Measurements from ENCODE around the gene TUBB4B. TPM values are rescaled to one million over a fixed set of nuclear protein-coding genes. Genes with fewer than 3 reads are reported as not detected.
A peak's percentile ranks its signal among the peaks of the same experiment; 100 is the strongest.

Gene TUBB4B
- total RNA-seq, 5 donors from 2014 or later (not counting 1 experiment from before 2014, with no cell fraction given), result 50.6 to 118 (median 95.3) TPM

GRCh38 chr9:137269231-137269772 is 28.2 kb downstream of the TUBB4B start:
- no peak overlapping the region for H3K27ac ChIP-seq (ENCODE audit: low read length)
- peaks cover 21% of the 10 kb centered on the region for H3K36me3 Mint-ChIP-seq
- POLR2A ChIA-PET, result no interaction called here

GRCh38 chr9:137270929-137271695 is 30.0 kb downstream of the TUBB4B start:
- Histone ChIP-seq H3K4me1 (ENCODE audit: control insufficient read depth in 1 of 2, extremely low read depth in 1 of 2, insufficient read depth in 2 of 2, low read length in 2 of 2) (peaks cover 11 to 24% of the 10 kb centered on the region in 2 experiments), H3K36me3 (ENCODE audit: control insufficient read depth in 2 of 2, extremely low read depth in 1 of 2, insufficient read depth in 1 of 2, low read length in 1 of 2) (peaks cover 26 to 48% of the 10 kb centered on the region in 2 donors), H3K4me3 (ENCODE audit: control insufficient read depth in 1 of 2, extremely low read depth in 1 of 2, low read length in 1 of 2) (no peak overlapping the region), H3K27ac (ENCODE audit: low read length) (no peak overlapping the region), H3K27me3 (replicated peaks in 1 of 2; ENCODE audit: control insufficient read depth in 2 of 2, extremely low read depth in 1 of 2, insufficient read depth in 2 of 2, low read length in 1 of 2) (peaks cover 0 to 8% of the 10 kb centered on the region in 2 experiments), H3K9me3 (no peaks in the 10 kb centered on the region)
- H3K4me1 Mint-ChIP-seq, result peaks cover 22 to 33% (median 31%) of the 10 kb centered on the region in 3 donors
- H3K36me3 Mint-ChIP-seq, result peaks cover 20% of the 10 kb centered on the region
- H3K9me3 Mint-ChIP-seq, result no peaks in the 10 kb centered on the region
- POLR2A ChIA-PET, result interaction anchor here in 1 of 2 donors (0.6 kb wide), 1 partner anchor 533 kb away, joined by 3 read pairs; no protein-coding TSS in a partner anchor
- H3K27me3 Mint-ChIP-seq, result peaks cover 0 to 8% of the 10 kb centered on the region in 2 donors
- peak overlapping the region in 2 of 3 donors; percentile 5 to 49 for H3K4me3 Mint-ChIP-seq
- DNase-seq (peak in 14 of 35 experiments; percentile 18 to 57 (median 36)), ATAC-seq (replicated peaks in 1 of 4) (peak; percentile 41 to 90 (median 68))
- peak overlapping the region; percentile 1 to 41 for H3K27ac Mint-ChIP-seq
- CTCF ChIA-PET, result interaction anchor here in 1 of 2 donors (0.6 kb wide), 1 partner anchor 185 kb away, joined by 8 read pairs; no protein-coding TSS in a partner anchor
- WGBS (ENCODE audit: insufficient coverage), result 62% methylated on average over 26 of the region's 32 CpGs

More at GRCh38 chr9:137269231-137269772, 28.2 kb downstream of the TUBB4B start:
- WGBS (ENCODE audit: insufficient coverage), result 89% methylated on average over 17 of the region's 17 CpGs
- no peak for DNase-seq
- Histone ChIP-seq H3K36me3 (ENCODE audit: control insufficient read depth in 2 of 2, extremely low read depth in 1 of 2, insufficient read depth in 1 of 2, low read length in 1 of 2) (peaks cover 29 to 57% of the 10 kb centered on the region in 2 donors), H3K4me1 (ENCODE audit: control insufficient read depth in 1 of 2, extremely low read depth in 1 of 2, insufficient read depth in 2 of 2, low read length in 2 of 2) (peaks cover 11 to 26% of the 10 kb centered on the region in 2 experiments), H3K9me3 (no peaks in the 10 kb centered on the region), H3K4me3 (ENCODE audit: control insufficient read depth in 1 of 2, extremely low read depth in 1 of 2, low read length in 1 of 2) (no peak overlapping the region), H3K27me3 (replicated peaks in 1 of 2; ENCODE audit: control insufficient read depth in 2 of 2, extremely low read depth in 1 of 2, insufficient read depth in 2 of 2, low read length in 1 of 2) (peaks cover 0 to 3% of the 10 kb centered on the region in 2 experiments)
- H3K27me3 Mint-ChIP-seq, result no peaks in the 10 kb centered on the region
- peaks cover 19 to 24% (median 19%) of the 10 kb centered on the region in 3 donors for H3K4me1 Mint-ChIP-seq
- no peak overlapping the region for H3K4me3 Mint-ChIP-seq
- no peaks in the 10 kb centered on the region for H3K9me3 Mint-ChIP-seq
- no peak for ATAC-seq (replicated peaks in 1 of 4)
- CTCF ChIA-PET, result no interaction called here
- H3K27ac Mint-ChIP-seq, result no peak overlapping the region

GRCh38 chr9:137271696-137272076 is 30.6 kb downstream of the TUBB4B start:
- whole genome bisulfite sequencing (ENCODE audit: insufficient coverage), result 16% methylated on average over 3 of the region's 3 CpGs
- Mint-ChIP-seq H3K36me3 (peaks cover 20% of the 10 kb centered on the region), H3K27ac (peak overlapping the region in 1 of 2 donors; percentile 41), H3K4me3 (peak overlapping the region in 2 of 3 donors; percentile 5 to 49), H3K4me1 (peaks cover 23 to 35% (median 32%) of the 10 kb centered on the region in 3 donors), H3K27me3 (peaks cover 0 to 10% of the 10 kb centered on the region in 2 donors), H3K9me3 (no peaks in the 10 kb centered on the region)
- Histone ChIP-seq H3K4me3 (ENCODE audit: control insufficient read depth in 1 of 2, extremely low read depth in 1 of 2, low read length in 1 of 2) (no peak overlapping the region), H3K27ac (ENCODE audit: low read length) (no peak overlapping the region), H3K27me3 (replicated peaks in 1 of 2; ENCODE audit: control insufficient read depth in 2 of 2, extremely low read depth in 1 of 2, insufficient read depth in 2 of 2, low read length in 1 of 2) (peaks cover 0 to 14% of the 10 kb centered on the region in 2 experiments), H3K4me1 (ENCODE audit: control insufficient read depth in 1 of 2, extremely low read depth in 1 of 2, insufficient read depth in 2 of 2, low read length in 2 of 2) (peaks cover 11 to 23% of the 10 kb centered on the region in 2 experiments), H3K36me3 (ENCODE audit: control insufficient read depth in 2 of 2, extremely low read depth in 1 of 2, insufficient read depth in 1 of 2, low read length in 1 of 2) (peaks cover 22 to 43% of the 10 kb centered on the region in 2 donors), H3K9me3 (no peaks in the 10 kb centered on the region)
- ATAC-seq (replicated peaks in 1 of 4) (no peak), DNase-seq (no peak)
- CTCF ChIA-PET, result interaction anchor here in 1 of 2 donors (0.6 kb wide), 1 partner anchor 186 kb away, joined by 8 read pairs; no protein-coding TSS in a partner anchor
- POLR2A ChIA-PET, result interaction anchor here in 1 of 2 donors (0.6 kb wide), 1 partner anchor 534 kb away, joined by 3 read pairs; no protein-coding TSS in a partner anchor

- CTCF ChIA-PET, result no interaction called here
- ATAC-seq (replicated peaks in 1 of 4) (no peak), DNase-seq (no peak)
- H3K4me1 ChIP-seq (ENCODE audit: control insufficient read depth in 1 of 2, extremely low read depth in 1 of 2, insufficient read depth in 2 of 2, low read length in 2 of 2), result peaks cover 14 to 29% of the 10 kb centered on the region in 2 experiments
- no peaks in the 10 kb centered on the region for H3K9me3 ChIP-seq
- Mint-ChIP-seq H3K27me3 (peaks cover 0 to 13% of the 10 kb centered on the region in 2 donors), H3K4me1 (peaks cover 29 to 43% (median 37%) of the 10 kb centered on the region in 3 donors), H3K4me3 (no peak overlapping the region), H3K36me3 (peaks cover 20% of the 10 kb centered on the region), H3K9me3 (no peaks in the 10 kb centered on the region), H3K27ac (no peak overlapping the region)
- peaks cover 22 to 35% of the 10 kb centered on the region in 2 donors for H3K36me3 ChIP-seq (ENCODE audit: control insufficient read depth in 2 of 2, extremely low read depth in 1 of 2, insufficient read depth in 1 of 2, low read length in 1 of 2)
- peaks cover 0 to 22% of the 10 kb centered on the region in 2 experiments for H3K27me3 ChIP-seq (replicated peaks in 1 of 2; ENCODE audit: control insufficient read depth in 2 of 2, extremely low read depth in 1 of 2, insufficient read depth in 2 of 2, low read length in 1 of 2)
- POLR2A ChIA-PET, result no interaction called here
- WGBS (ENCODE audit: insufficient coverage), result 93% methylated on average over 37 of the region's 39 CpGs
- no peak overlapping the region for H3K4me3 ChIP-seq (ENCODE audit: control insufficient read depth in 1 of 2, extremely low read depth in 1 of 2, low read length in 1 of 2)
- H3K27ac ChIP-seq (ENCODE audit: low read length), result no peak overlapping the region
These were observed 31.4 kb downstream of the TUBB4B start for GRCh38 chr9:137272241-137273094.

- no peaks in the 10 kb centered on the region for H3K9me3 ChIP-seq
- H3K4me3 ChIP-seq (ENCODE audit: control insufficient read depth in 1 of 2, extremely low read depth in 1 of 2, low read length in 1 of 2), result no peak overlapping the region
- 94% methylated on average over 12 of the region's 13 CpGs for WGBS (ENCODE audit: insufficient coverage)
- DNase-seq (no peak), ATAC-seq (replicated peaks in 1 of 4) (no peak)
- ChIA-PET CTCF (no interaction called here), POLR2A (no interaction called here)
- peaks cover 20 to 36% of the 10 kb centered on the region in 2 experiments for H3K4me1 ChIP-seq (ENCODE audit: control insufficient read depth in 1 of 2, extremely low read depth in 1 of 2, insufficient read depth in 2 of 2, low read length in 2 of 2)
- H3K36me3 Mint-ChIP-seq, result peaks cover 20% of the 10 kb centered on the region
- no peak overlapping the region for H3K27ac ChIP-seq (ENCODE audit: low read length)
- H3K9me3 Mint-ChIP-seq, result no peaks in the 10 kb centered on the region
- H3K36me3 ChIP-seq (ENCODE audit: control insufficient read depth in 2 of 2, extremely low read depth in 1 of 2, insufficient read depth in 1 of 2, low read length in 1 of 2), result peaks cover 22 to 31% of the 10 kb centered on the region in 2 donors
- peaks cover 0 to 16% of the 10 kb centered on the region in 2 donors for H3K27me3 Mint-ChIP-seq
- peaks cover 0 to 28% of the 10 kb centered on the region in 2 experiments for H3K27me3 ChIP-seq (replicated peaks in 1 of 2; ENCODE audit: control insufficient read depth in 2 of 2, extremely low read depth in 1 of 2, insufficient read depth in 2 of 2, low read length in 1 of 2)
- H3K4me3 Mint-ChIP-seq, result no peak overlapping the region
- peaks cover 30 to 50% (median 40%) of the 10 kb centered on the region in 3 donors for H3K4me1 Mint-ChIP-seq
- no peak overlapping the region for H3K27ac Mint-ChIP-seq
These were observed 32.0 kb downstream of the TUBB4B start for GRCh38 chr9:137273095-137273490.
